Fibroblast of skin of back (primary cell): ENCODE measurements around the gene RET.
"Not testable (repeated sequence)": the region's sequence is repeated elsewhere in the genome, so short reads cannot be mapped to it uniquely, and the experiment has no call there.

Source experiments
- DNase-seq: peaks from one replicate; pipeline ENCODE4 v3.0.0-alpha.2; 2013

RET gene

DNA sequence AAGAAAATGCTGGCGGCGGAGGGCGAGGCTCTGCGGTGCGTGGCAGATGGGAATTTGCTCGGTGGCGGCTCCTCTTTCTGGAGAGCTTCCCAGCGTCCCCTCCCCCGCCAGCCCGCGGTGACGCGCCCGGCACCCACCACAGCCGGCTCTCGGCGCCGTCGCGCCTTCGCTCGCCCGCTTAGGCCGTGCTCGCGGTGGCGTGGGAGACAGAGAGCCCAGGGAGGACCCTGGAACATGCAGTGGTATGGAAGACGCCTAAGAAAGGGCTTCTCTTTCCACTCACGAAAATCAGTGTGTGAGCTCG lies 60.8 kb downstream of the RET start:
- DNase-seq, result peak; percentile 70

DNA sequence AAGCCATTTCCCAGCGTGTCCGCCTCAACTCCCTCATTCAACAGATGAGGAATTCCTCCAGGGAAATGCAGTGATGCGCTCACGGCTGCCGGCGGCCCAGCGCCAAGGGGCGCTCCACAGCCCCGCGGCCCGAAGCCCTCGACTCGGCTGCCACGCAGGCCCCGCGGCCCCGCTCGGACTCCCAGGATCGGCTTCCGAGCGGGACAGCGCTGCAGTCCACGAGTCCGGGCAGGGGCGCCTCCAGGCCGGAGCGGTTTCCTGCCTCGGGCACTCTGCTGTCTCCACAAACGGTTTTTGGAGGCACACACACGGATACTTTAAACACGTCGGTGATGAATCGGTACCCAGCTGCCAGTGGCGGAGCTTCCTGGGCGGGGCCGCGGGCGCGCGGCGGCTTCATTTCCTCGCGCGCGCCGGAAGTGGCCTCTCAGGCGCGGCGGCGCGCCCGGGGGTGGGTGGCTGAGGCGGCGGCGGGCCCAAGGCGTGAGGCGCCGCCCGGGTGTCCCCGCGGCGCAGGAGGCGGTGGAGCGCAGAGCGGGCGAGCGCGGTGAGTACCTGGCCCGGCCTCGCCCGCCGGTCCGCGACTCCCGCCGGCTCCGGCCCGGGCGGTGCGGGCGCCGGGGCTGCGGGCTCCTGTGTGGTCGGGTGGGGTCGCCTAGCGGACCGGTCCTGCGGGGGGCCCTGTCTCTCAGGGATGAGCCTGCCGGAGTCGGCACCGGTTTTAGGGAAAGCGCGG lies 61.3 kb downstream of the RET start, which contains the start of gene CSGALNACT2:
Gene CSGALNACT2 (plus strand): TSS at position 425 of the 736 bp plus-strand sequence. CDS start 16,705 bp downstream, outside the sequence.
- DNase-seq, result peak; percentile 88

DNA sequence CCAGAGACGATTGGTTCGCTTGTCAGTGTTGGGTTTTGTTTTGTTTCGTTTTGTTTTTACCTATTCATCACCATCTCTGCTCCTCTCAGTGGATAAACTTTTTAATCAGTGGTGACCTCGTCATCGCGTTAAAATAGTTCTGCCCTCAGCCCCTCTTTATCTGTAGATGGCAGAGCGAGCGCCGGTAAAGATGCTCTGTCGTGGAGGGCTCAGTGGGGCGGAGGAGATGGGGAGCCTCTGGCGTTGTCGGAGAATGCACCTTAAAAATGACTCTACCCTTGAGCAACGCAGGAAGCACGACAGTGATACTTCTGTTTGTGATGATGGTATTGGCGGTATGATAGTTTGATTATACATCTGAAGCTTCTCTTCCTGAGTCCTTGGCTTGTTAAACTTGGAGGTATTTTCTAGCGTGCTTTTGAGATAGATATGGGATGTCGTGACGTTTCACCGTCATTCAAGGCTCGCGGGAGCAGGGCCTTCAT lies 61.9 kb downstream of the RET start:
- peak; percentile 38 for DNase-seq

DNA sequence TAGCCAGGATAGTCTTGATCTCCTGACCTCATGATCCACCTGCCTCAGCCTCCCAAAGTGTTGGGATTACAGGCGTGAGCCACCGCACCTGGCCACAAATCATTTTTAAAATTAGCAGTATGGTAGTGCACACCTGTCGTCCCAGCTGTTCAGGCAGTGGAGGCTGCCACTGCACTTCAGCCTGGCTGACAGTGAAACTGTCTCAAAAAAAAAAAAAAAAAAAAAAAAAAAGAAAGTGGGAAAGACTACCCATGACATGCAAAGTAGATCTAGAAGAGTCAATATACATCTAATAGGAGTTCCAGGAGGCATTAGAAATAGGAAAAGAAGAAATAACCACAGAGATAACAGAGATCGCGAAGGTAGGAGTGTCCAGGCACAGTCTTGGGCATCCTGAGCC lies 64.6 kb downstream of the RET start:
- DNase-seq, result no peak

DNA sequence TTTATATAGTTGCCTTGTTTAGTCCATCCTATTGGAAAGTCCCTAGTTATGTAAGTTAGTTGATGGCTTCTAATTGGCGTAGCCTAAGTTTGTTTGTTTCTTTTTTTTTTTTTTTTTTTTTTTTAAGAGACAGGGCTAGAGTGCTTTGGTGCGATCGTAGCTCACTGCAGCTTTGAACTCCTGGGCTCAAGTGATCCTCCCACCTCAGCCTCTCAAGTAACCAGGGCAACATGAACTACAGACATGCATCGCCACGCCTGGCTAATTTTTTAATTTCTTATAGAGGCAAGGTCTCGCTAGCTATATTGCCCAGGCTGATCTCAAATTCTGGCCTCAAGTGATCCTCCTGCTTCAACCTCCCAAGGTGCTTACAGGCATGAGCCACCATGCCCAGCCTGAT lies 68.4 kb downstream of the RET start:
- no peak for DNase-seq

DNA sequence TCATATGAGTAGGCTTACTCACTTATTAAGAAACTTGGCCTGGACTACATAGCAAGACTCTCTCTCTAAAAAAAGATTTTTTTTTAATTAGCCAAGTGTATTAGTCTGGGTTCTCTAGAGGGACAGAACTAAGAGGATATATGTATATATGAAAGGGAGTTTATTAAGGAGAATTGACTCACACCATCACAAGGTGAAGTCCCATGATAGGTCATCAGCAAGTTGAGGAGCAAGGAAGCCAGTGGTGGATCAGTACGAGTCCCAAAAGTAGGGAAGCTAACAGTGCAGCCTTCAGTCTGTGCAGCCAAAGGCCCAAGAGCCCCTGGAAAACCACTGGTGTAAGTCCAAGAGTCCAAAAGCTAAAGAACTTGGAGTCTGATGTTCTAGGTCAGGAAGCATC lies 69.1 kb downstream of the RET start:
- not testable (repeated sequence) for DNase-seq

DNA sequence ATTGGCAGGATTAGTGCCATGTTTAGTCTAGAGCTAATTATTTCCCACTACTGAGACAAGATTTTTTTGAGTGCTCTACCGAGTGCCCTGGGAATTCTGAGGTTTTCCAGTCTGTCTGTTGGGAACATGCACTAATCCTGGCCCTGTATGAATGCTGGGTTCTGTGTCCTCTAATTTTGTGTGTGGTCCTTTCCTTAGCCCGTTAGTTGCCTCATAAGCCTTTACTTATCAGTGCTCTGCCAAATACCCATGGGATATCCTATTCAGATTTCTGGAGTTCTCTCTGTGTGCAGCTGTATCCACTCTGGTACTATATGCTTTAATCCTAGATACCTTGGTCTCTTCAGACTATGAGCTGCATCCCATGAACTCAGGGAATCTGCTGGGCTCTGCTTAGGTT lies 74.5 kb downstream of the RET start:
- DNase-seq, result no peak

DNA sequence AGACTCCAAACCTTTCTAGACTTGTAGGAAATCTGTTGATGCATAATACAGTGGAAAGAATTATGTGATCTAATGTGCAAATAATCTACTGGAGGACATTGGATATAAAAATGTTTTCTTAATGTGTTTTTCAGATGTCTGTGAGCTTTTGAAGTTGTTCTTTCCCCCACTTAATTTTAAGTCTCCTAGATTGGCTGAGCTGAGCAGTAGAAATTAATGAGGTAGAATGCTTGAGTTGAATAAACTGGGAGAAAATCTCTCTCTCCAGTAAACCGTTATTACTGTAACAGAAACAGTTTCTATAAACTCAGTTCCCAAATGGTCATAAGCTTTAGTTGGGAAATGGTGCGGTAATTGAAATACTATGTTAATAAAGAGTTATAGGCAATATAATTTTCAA lies 77.0 kb downstream of the RET start:
- DNase-seq, result no peak

DNA sequence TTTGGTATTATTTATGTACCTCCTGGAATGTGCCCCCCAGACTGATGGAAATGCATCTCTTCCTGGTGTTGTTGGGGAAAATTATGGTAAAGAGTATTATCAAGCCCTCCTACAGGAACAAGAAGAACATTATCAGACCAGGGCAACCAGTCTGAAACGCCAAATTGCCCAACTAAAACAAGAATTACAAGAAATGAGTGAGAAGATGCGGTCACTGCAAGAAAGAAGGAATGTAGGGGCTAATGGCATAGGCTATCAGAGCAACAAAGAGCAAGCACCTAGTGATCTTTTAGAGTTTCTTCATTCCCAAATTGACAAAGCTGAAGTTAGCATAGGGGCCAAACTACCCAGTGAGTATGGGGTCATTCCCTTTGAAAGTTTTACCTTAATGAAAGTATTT lies 78.4 kb downstream of the RET start:
- DNase-seq, result no peak

DNA sequence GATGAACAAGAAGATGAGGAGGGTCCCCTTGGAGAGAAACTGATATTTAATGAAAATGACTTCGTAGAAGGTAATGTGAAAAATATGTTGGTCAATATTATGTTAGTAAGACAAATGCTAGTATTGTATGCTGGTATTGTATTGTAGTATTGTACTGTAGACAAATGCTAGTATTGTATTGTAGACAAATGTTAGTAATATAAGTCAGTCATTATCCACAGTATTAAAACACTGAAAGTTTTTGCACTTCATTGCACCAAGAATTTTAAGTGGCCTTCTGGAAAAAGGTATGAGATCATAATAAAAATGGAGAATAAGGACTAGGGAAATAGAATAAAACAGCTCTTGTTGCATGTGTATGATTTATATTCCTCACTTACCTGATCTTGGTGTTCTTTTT lies 78.9 kb downstream of the RET start:
- DNase-seq, result no peak

DNA sequence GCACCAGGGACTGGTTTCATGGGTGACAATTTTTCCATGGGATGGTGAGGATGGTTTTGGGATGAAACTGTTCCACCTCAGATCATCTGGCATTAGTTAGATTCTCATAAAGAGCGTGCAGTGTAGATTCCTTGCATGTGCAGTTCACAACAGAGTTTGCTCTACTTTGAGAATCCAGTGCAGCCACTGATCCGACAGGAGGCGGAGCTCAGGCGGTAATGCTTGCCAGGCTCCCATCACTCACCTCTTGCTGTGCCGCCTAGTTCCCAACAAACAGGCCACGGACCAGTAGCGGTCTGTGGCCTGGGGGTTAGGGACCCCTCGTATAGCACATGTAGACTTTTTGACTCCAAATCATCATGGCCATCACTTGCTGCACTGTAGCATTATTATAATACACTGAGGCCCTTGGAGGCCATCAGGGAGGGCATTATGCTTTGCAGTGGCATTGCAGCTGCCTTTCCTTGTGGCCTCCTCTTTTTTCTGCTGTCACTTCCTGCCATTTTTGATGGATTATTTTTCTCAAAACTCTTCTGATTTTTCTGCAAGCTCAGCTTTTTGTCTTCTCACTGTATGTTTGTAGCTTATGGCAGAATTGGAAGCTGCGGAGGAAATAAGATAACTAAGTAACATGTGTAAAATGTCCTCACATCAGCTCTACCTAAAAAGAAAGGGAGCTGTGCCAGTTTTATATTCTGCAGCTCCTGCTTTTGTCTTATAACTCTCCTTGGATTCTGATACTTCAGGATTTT lies 79.9 kb downstream of the RET start:
- DNase-seq, result no peak

DNA sequence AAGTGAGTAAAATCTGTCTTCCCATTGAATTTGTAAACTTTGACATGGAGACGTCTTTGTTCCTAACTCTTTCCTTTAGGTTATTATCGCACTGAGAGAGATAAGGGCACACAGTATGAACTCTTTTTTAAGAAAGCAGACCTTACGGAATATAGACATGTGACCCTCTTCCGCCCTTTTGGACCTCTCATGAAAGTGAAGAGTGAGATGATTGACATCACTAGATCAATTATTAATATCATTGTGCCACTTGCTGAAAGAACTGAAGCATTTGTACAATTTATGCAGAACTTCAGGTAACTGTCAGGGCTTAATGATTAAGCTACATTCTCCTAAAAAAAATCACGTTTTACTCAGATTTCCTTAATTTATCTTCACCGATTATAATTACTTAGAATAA lies 81.8 kb downstream of the RET start:
- no peak for DNase-seq

DNA sequence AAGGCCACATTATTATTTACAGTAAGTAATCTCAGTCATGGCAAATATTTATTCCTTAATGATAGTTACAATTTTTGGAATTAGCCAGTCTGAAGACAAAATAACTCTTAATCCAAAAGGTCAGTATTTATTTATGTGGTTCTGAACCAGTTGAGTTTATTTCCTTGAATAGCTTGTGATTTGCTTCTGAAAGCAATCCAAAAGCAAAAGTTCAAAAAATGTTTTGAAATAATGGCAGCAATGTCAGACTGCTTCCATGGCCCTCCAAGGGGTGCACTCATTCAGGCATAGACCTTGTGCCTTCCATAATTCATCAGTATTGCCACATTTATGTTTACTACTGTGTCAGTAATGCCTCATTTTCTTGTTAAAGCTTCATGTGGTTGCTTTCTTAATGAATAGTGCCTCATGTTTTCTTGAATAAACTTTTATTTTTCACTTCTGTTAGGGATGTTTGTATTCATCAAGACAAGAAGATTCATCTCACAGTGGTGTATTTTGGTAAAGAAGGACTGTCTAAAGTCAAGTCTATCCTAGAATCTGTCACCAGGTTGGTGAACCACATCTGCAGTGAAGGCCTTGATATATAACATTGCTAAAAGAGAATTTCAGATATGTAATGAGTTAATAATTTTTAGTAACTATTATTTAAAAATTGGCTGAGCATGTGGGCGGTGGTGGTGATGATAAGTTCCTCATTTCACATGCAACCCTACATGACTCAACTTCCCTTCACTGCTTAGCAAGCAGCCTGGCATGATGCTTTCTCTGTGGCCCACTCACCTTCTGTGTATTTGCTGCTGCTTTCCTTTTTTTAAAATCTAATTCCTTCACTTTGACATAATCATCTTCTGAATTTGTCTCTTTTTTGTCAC lies 83.4 kb downstream of the RET start:
- peak; percentile 69 for DNase-seq

DNA sequence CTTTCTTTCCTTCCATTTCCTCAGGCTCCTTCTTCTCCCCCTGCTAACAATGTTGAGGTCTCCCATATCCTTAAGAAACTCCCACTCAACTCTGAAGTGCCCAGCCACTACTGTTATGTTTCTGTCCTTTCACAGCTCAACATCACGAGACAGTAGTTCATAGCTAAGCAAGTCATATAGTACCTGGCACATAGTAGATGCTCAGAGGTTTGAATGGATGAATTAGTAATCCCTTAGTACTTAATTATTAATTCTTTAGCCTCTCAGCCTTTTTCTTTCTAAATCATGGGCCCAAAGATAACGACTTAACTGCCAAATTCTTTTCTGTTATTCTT lies 84.0 kb downstream of the RET start:
- DNase-seq, result no peak

DNA sequence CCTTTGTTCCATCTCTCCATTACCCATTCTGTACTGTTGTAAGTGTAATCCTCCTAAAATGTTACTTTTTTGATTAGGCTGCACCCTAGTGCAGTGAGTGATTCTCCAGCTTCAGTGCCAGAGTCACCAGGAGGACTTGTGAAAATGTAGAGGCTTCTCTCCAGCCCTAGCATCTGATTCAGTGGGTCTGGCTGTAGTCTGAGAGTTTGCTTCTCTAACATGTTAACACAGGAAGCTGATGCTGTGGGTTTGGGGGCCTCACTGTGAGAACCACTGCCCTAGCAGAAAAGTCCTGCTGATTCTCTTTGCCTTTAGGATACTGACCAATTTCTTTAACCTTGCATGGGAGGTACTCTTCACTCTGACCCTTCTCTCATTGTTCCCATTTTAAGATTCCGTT lies 85.7 kb downstream of the RET start:
- DNase-seq, result no peak

DNA sequence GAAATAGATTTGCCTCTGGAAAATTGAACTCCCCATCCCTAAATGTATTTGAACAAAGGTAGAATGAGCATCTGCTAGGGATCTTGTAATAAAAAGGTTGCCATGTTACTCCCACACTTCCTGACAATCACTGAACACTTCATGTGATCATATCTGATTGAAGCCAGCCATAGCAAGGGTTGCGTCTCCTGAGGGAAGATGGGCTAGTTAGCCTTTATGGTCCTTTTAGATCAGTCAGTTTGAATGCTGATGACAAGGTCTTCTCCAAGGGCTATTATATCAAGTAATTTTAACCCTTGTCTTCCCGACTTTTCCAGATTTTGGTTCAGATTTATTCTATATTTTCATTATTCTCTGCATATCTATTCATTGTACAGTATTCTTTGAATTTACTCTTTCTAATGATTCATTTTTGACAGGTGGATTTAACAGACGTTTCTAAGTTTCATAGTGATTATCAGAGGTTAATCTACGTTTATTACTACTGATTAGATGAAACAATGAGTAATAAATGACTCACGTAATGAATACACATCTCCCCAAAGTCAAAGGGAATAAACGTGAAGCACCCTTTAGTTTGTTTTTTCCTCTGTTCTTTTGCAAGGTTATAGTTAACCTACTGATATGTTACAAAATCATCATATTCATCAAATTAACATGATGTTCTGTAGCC lies 89.5 kb downstream of the RET start:
- no peak for DNase-seq

DNA sequence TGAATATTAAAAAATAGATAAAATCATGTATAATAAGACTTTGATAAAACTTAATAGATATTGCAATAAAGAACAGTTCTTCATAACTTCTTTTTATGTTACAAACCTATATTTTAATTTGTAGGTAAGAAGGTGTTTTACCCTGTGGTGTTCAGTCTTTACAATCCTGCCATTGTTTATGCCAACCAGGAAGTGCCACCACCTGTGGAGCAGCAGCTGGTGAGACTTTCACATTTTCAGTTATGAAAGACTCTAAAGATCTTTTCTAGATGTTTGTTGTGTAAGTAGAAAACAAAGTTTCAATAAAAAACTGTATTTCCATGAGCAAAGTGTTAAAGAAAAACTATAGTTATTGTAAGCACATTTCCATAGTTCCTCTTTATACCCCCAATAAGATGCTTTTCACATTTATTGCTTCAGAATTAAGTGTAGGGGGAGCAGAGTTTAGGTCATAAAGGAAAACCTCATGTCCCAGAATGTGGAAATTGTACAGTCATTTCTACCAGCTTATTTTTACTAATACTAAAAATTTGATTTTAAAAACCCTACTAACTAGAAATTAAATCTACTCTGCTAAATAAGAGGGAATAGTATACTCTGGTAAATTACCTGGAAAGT lies 90.1 kb downstream of the RET start:
- no peak for DNase-seq

DNA sequence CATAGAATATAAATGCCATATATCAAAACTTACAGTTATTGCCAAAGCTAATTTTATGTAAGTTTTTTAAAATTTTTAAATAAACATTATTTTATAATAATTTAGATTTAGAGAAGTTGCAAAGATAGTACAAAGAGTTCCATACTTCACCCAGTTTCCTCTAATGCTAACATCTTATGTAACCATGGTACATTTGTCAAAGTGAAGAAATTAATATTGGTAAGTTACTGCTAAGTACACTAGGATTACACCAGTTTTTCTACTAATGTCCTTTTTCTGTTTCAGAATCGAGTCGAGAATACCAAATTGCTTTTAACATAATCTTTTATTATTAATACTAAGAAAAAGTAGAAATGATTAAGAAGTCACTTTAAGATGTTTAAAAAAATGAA lies 90.6 kb downstream of the RET start:
- DNase-seq, result no peak

DNA sequence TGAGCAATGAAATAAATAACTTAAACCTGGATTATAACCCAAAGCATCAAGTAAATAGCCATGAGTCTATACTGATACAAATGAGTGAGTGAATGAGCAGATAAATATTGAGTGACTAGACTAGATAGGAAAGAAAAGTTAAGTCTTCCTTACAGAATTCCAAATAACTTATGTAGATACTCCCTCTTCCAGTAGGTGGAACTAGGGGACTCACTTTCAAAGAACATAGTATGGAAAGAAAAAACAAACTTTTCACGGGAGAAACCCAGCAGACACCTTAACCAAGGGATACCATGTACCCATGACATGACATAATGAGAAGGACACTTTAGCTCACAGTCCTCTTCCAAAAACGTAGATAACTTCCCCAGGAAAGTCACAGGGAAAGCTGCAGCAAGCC lies 93.6 kb downstream of the RET start:
- DNase-seq, result no peak

DNA sequence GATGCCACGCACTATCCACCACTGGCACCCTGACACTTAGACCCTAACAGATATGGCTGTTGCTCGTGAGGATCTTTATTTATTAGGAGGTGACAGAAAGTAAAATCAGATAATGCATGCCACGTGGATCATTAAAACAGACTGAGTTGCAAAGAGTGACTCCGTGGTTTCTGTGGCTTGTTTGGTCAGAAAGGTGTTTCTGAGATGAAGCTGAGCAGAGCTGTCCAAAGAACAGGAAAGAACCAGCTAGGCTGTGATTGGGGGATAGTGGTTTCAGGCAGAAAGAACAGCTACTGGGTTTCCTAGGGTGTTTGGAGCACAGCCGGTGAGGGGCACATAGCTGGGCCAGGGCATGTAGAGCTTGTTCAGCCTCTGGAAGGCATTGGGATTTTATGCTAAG lies 95.8 kb downstream of the RET start:
- DNase-seq, result no peak

DNA sequence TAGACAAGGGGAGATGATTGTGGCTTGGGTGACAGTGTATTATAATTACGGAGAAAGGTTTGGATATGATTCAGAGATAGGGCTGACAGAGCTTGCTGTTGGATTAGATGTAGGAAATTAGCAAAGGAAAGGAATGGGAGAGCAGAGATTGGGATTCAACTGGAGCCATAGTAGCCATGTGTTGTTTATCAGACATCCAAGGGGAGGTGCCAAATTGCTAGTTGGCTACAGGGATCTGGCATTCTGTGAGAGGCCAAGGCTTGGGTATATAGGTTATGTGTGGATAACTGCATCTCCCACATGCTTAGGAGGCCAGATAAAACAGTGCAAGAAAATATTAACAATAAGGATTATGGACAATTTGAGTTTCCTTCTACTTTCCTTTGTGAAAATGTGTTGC lies 96.3 kb downstream of the RET start:
- no peak for DNase-seq

DNA sequence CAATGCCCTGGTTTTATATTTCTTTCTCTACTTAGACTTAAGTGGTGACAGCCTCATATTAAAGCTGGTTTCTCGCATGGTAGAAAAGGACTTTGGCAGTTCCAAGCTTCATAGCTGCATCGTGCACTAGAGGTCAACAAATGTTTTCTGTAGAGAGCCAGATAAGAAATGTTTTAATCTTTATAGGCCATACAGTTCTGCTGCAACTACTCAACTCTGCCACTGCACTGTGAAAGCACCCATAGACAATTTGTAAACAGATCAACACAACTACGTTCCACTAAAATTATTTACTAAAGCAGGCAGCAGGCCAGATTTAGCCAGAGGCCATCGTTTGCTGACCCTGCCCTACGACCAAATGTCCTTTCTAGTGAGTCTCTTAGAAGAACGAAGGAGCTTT lies 98.1 kb downstream of the RET start:
- DNase-seq, result no peak
